GM19395 (cell line): ENCODE data around the gene ZNF107.
A peak's percentile ranks its signal among the peaks of the same experiment; 100 is the strongest.
"Not testable (repeated sequence)": the region's sequence is repeated elsewhere in the genome, so short reads cannot be mapped to it uniquely, and the experiment has no call there.

Experiments used
- ATAC-seq: cut with Tn5 transposase; IDR thresholded peaks from one replicate; pipeline ENCODE4 v1.9.1; 2021; ENCODE audit warnings: mild to moderate bottlenecking, moderate library complexity; ENCODE audit not compliant: unreplicated experiment

Gene ZNF107

DNA sequence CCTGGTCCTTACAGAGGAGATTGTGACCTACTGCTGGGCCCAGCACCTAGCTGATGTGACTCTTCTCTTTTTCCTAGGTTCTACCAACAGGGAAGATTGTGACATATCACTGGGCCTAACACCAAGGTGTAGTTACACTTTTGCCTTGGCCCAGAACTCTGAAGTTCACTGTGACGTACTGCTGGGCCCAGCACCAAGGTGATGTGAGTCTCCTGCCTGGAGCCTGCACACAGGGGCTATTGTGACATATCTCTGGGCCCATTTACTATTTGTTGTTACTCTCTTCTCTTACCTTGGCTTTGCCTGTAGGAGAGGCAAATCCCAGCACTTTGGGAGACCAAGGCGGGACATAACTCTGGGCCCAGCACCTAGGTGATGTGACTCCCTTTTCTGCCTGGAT lies 23.1 kb upstream of the ZNF107 start:
- no peak for ATAC-seq

GRCh38 chr7:64643566-64643965 lies 22.4 kb upstream of the ZNF107 start:
- ATAC-seq = no peak

DNA sequence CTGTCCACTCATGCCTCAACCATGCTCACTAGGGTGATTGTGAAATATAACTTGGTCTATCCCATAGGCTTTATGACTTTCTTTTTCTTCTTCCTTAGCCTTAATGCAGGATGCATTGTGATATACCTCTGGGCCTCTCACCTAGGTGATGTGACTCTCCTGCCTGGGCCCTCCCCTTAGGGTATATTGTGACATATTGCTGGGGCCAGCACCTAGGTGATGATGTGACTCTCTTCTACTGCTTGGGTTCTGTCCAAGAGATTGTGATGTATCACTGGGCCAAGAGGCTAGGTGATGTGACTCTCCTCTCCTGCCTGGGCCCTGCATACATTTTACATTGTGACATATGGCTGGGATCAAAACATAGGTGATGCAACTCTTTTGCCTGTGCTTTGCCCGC lies 14.7 kb upstream of the ZNF107 start:
- no peak for ATAC-seq

DNA sequence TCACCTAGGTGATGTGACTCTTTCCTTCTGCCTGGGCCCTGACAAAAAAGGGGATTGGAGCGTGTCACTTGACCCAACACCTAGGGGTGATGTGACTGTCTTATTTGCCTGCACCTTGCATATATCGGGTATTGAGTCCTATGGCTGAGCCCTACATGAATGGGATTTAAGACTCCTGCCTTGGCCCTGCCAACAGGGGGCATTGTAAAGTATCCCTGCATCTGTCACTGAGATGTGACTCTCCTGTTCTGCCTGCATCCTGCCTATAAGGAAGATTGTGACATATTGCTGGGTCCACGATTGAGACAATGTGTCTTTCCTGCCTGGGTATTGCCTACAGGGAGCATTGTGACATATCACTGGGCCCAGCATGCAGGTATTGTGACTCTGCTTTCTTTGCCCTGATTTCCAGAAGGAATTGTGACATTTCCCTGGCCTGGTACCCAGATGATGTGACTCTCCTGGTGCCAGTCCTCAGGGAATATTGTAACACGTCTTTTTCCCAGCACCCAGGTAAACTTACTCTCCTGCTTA lies 14.2 kb upstream of the ZNF107 start:
- no peak for ATAC-seq

DNA sequence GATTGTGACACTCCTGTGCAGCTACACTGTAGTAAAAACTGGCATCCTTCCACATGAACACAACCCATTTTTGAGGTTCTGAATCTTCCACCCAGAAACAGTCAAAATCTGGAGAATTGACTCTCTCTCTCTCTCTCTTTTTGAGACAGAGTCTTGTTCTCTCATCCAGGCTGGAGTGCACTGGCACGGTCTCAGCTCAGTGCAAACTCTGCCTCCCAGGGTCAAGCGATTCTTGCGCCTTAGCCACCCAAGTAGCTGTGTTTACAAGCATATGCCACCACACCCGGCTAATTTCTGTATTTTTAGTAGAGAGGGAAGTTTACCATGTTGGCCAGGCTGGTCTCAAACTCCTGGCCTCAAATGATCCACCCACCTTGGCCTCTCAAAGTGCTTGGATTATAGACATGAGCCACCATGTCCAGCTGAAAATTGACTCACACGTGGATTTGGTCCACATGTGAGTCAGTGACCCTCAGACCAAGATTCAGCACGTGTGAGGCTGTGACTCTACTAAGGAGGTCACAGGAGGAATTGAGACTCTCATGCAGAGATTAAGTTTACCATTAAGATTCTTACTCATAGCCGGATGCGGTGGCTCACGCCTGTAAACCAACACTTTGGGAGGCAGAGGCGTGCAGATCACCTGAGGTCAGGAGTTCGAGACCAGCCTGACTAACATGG lies 12.1 kb upstream of the ZNF107 start:
- no peak for ATAC-seq

DNA sequence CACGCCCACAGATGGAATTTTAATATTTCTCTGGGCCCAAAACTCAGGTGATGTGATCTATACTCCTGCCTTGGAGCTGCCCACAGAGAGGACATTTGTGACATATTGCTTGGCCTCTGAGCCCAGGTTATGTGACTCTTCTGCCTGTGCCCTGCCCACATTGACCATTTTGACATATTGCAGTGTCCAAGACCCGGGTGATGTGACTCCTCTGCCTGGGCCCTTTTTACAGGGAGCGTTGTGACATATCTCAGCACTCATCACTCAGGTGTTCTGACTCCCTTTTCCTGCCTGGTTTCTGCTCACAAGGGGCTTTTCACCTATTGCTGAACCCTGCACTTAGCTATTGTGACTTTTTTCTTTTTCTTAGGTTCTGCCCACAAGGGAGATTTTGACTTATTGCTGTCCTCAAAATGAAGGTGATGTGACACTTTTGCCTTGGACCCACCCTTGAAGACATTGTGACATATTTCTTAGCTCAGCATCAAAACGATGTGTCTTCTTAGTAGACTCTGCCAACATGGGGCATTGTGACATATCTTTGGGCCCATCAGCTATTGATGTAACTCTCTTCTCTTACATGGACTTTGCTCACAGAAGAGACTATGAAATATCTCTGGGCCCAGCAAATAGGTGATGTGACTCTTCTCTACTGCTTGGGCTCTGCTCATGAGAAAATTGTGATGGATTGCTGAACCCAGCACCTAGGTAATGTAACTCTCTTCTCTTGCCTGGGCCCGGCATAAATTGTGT lies 11.0 kb upstream of the ZNF107 start:
- no peak for ATAC-seq

GRCh38 chr7:64655811-64656210 lies 10.1 kb upstream of the ZNF107 start:
- no peak for ATAC-seq

DNA sequence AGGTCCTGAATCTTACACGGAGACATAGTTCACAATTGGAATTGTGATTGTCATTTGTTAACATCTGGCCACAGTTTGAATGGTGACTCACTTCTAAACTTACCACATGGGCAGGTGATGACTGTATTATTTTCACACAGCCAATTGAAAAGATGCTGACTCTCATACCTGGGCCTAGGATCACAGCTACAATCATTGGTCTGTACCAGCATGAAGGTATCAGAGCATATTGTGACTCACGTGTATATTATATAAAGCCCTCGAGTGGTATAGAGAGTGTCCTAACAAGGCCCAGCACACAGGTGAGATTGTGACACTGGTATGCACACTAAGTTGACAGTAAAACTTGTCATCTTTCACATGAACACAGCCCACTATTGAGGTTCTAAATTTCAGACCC lies 9.4 kb upstream of the ZNF107 start:
- no peak for ATAC-seq

- ATAC-seq = not testable (repeated sequence)
These were observed 3.8 kb upstream of the ZNF107 start for GRCh38 chr7:64662091-64662490.

- no peak for ATAC-seq
These were observed 724 bp downstream of the ZNF107 start for GRCh38 chr7:64666663-64667050.

DNA sequence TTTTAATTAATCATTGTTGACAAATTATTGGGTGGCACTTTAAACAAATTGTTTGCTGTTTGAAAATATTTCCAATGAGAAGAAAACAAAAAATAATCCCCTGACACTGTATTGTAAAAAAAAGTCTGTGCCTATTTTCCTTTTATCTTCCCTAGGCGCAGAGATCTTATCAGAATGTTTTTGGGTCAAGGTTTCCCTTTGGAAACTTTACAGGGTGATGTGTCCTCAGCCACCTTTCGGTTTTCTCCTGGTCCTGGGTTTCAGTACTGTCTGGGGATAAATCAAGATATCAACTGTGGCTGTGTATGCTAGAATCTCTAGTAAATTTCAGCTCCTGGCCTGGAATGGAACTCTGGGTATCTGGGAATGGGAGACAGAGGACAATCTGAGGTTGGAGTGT lies 1.4 kb downstream of the ZNF107 start:
- ATAC-seq = no peak

DNA sequence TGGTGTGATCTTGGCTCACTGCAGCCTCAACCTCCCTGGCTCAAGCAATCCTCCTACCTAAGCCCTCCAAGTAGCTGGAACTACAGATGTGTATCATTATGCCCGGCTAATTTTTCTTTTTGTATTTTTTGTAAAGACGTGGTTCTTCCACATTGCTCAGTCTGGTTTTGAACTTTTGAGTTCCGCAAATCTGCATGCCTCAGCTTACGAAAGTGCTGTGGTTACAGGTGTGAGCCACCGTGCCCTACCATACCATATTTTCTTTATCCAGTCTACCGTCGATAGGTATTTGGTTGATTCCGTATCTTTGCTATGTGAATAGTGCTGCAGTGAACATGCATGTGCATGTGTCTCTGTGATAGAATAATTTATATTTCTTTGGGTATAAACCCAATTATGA lies 6.5 kb downstream of the ZNF107 start:
- no peak for ATAC-seq

- no peak for ATAC-seq
These were observed 19.2 kb downstream of the ZNF107 start for GRCh38 chr7:64685091-64685490.

DNA sequence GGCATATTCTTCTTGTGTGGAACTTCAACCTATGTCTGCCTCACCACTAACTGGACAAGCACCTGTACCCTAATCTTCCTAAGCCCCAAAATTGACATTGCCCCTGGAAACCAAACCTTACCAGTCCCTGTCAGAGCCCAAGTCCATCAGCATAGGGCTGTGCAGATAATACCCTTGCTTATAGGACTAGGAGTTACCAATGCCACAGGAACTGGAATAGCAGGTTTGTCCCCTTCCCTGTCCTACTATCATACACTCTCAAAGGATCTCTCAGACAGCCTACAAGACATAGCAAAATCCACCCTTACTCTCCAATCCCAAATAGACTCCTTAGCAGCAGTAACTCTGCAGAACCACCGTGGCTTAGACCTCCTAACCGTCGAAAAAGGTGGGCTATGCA lies 19.8 kb downstream of the ZNF107 start:
- no peak for ATAC-seq

- ATAC-seq = peak; percentile 66
These were observed 20.7 kb downstream of the ZNF107 start for GRCh38 chr7:64686493-64687184.

DNA sequence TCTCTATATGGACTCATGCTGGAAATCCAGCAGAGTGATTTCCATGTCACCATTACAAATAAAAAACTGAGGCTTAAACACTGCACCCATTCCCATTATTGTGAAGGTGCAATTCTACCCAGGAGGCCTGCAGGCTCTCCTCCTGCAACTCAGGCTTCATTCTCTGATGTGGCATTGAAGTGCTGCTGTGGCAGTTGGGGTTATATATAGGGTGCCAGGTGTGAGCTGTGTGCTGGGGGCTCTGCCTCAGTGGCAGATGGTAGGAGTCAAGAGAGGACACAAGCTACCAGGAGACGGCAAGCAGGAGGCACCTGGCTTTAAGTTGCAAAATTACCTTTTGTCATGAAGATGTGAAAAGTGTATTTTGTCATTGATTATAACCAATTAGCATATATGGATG lies 21.3 kb downstream of the ZNF107 start:
- ATAC-seq = no peak

DNA sequence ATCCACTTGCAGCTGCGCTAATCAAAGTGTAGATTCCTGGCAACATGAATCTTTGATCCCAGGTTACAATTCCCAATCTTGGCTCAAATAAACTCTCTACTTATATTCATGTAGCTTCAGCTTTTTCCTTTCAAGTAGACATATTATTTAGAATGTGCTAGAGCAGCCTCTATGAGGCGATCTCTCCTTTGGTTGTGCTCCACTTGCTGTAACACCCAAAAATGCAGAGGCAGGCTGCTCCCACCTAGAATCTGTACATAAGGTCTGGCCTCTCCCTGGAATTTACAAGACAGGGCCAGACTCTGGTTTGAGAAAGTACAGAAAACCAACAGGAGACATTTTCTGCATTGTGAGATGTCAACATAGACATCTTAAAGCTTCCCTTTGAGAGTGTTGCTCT lies 23.1 kb downstream of the ZNF107 start:
- no peak for ATAC-seq

DNA sequence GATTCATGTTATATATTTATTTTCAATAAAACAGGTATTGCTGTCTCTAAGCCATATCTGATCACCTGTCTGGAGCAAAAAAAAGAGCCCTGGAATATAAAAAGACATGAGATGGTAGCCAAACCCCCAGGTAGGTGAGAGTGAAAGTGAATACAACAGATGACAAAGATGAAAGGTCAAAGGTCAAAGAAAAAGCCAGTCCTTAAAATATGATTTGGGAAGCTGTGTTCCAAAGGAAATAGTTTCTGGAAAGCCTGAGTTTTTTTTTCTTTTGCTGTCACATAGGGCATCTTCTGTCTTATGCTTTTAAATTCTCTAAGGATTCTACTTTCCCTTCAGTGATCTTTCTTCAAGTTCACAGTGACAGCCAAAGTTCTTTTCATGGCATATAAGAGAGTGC lies 25.9 kb downstream of the ZNF107 start:
- ATAC-seq = no peak

GRCh38 chr7:64697863-64698262 lies 31.9 kb downstream of the ZNF107 start:
- not testable (repeated sequence) for ATAC-seq

DNA sequence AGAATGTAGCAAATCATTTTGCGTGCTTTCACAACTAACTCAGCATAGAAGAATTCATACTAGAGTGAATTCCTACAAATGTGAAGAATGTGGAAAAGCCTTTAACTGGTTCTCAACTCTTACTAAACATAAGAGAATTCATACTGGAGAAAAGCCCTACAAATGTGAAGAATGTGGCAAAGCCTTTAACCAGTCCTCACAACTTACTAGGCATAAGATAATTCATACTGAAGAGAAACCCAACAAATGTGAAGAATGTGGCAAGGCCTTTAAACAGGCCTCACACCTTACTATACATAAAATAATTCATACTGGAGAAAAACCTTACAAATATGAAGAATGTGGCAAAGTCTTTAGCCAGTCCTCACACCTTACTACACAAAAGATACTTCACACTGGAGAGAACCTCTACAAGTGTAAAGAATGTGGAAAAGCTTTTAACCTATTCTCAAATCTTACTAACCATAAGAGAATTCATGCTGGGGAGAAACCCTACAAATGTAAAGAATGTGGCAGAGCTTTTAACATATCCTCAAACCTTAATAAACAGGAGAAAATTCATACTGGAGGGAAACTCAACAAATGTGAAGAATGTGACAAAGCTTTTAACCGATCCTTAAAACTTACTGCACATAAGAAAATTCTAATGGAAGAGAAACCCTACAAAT lies 40.8 kb downstream of the ZNF107 start:
- no peak for ATAC-seq

- not testable (repeated sequence) for ATAC-seq
These were observed 52.0 kb downstream of the ZNF107 start for GRCh38 chr7:64717896-64718295.
